ENCODE data around the gene HHIPL1.

HHIPL1 gene

DNA sequence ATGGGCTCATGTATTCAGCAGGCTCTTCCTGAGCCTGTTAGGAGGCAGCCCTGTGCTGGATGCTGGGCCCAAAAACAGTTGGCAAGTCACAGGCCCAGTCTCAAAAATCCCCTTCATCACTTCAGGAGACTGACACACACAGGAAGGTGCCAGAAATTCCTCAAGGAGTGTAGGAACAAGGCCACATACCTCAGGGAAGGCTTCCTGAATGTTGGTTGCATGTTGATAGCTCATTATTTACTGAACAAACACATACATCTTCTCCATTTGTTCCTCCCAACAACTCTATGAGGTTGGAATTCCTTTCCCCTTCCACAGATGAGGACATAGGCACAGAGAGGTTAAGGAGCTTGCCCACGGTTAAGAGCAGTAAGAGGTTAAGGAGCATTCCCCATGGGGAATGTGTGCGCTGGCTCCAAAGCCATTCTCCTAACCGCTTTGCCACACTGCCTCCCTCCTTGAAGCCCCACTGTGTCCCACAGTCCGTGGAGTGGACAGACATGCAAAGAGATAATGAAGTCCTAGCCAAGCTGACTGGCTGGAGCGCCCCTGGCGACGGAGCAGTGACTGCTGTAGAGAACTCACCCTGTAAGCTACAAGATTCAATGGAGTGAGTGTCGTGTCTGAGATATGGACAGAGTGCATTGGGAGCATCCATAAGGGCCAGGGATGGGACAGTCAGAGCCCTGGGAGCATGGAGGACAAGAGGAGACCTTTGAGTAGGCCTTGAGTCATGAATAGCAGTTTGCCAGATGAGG, 3.3 kb downstream of the HHIPL1 start:
- no peaks in the 10 kb centered on the region for H3K27me3 ChIP-seq (ENCODE audit: low read depth, low read length)
- no peak overlapping the region for H3K4me2 ChIP-seq (ENCODE audit: low read length)
- H3K9me3 ChIP-seq (ENCODE audit: insufficient read depth, low read length) = no peaks in the 10 kb centered on the region
- no peak overlapping the region for H3K4me3 ChIP-seq (ENCODE audit: low read length)
- H4K20me1 ChIP-seq (ENCODE audit: insufficient read depth, low read length) = no peaks in the 10 kb centered on the region
- H3K27ac ChIP-seq (ENCODE audit: low read length) = no peak overlapping the region
- TF ChIP-seq EZH2phosphoT487 (IDR thresholded peaks at IDR 0.05; ENCODE audit: low read depth) = no peak
- TF ChIP-seq, protein P1, sequence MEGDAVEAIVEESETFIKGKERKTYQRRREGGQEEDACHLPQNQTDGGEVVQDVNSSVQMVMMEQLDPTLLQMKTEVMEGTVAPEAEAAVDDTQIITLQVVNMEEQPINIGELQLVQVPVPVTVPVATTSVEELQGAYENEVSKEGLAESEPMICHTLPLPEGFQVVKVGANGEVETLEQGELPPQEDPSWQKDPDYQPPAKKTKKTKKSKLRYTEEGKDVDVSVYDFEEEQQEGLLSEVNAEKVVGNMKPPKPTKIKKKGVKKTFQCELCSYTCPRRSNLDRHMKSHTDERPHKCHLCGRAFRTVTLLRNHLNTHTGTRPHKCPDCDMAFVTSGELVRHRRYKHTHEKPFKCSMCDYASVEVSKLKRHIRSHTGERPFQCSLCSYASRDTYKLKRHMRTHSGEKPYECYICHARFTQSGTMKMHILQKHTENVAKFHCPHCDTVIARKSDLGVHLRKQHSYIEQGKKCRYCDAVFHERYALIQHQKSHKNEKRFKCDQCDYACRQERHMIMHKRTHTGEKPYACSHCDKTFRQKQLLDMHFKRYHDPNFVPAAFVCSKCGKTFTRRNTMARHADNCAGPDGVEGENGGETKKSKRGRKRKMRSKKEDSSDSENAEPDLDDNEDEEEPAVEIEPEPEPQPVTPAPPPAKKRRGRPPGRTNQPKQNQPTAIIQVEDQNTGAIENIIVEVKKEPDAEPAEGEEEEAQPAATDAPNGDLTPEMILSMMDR (IDR thresholded peaks at IDR 0.05; ENCODE audit: low read depth, low read length) = no peak
- H3K79me2 ChIP-seq (ENCODE audit: low read length) = no peaks in the 10 kb centered on the region
- H3K4me1 ChIP-seq (ENCODE audit: low read length) = peaks cover 9% of the 10 kb centered on the region
- no peak overlapping the region for H2AFZ ChIP-seq (ENCODE audit: low read depth, low read length)
- no peaks in the 10 kb centered on the region for H3K36me3 ChIP-seq (replicated peaks; ENCODE audit: low read depth, low read length)
- no peak overlapping the region for H3K9ac ChIP-seq (ENCODE audit: low read length)

DNA sequence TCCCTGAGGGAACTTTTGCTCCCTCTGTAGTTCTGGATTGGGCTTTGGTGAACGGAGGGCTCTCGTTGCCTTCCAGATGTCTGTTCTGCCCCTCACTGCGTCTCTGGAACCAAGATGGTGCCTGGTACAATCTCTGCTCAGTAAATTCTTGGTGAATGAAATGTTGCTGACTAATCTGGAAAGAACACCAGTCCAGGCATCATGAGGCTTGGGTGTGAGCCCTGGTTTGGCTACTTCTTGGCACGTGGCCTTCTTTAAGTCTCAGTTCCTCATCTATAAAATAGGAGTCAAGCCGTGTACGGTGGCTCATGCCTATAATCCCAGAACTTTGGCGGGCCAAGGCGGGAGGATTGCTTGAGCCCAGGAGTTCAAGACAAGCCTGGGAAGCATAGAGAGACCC, 4.3 kb downstream of the HHIPL1 start:
- no peak for TF ChIP-seq EZH2phosphoT487 (IDR thresholded peaks at IDR 0.05; ENCODE audit: low read depth)
- TF ChIP-seq, protein P1 (IDR thresholded peaks at IDR 0.05; ENCODE audit: low read depth, low read length) = no peak
- Histone ChIP-seq H3K9me3 (ENCODE audit: insufficient read depth, low read length) (no peaks in the 10 kb centered on the region), H3K4me1 (ENCODE audit: low read length) (peaks cover 12% of the 10 kb centered on the region), H3K4me3 (ENCODE audit: low read length) (no peak overlapping the region), H3K9ac (ENCODE audit: low read length) (no peak overlapping the region), H3K27ac (ENCODE audit: low read length) (0 out of 2 replicates have a peak overlapping the region, but pooled peaks have one; percentile 12), H3K4me2 (ENCODE audit: low read length) (peak overlapping the region; percentile 28; the same call in 1 of the 2 replicates), H2AFZ (ENCODE audit: low read depth, low read length) (no peak overlapping the region; the same call in 1 of the 2 replicates), H3K27me3 (ENCODE audit: low read depth, low read length) (no peaks in the 10 kb centered on the region), H3K79me2 (ENCODE audit: low read length) (no peaks in the 10 kb centered on the region), H3K36me3 (replicated peaks; ENCODE audit: low read depth, low read length) (no peaks in the 10 kb centered on the region), H4K20me1 (ENCODE audit: insufficient read depth, low read length) (no peaks in the 10 kb centered on the region)

DNA sequence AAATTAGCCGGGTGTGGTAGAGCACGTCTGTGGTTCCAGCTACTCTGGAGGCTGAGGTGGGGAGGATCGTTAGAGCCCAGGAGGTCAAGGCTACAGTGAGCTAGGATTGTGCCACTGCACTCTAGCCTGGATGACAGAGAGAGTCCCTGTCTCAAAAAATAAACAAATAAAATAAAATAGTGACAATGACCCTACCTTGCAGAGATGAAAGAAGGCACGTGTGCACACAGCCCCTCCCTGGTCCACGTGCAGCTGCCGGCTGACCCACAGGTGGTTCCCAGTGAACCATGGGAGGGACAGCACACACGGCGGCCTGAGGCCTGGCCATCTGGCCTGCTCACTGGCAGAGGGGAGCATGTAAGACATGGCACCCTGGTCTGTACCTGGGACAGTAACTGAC, 4.7 kb downstream of the HHIPL1 start:
- Histone ChIP-seq H3K9me3 (ENCODE audit: insufficient read depth, low read length) (no peaks in the 10 kb centered on the region), H3K27me3 (ENCODE audit: low read depth, low read length) (no peaks in the 10 kb centered on the region), H3K4me2 (ENCODE audit: low read length) (0 out of 2 replicates have a peak overlapping the region, but pooled peaks have one; percentile 28), H3K9ac (ENCODE audit: low read length) (no peak overlapping the region), H3K4me1 (ENCODE audit: low read length) (peaks cover 15% of the 10 kb centered on the region), H3K79me2 (ENCODE audit: low read length) (no peaks in the 10 kb centered on the region), H4K20me1 (ENCODE audit: insufficient read depth, low read length) (no peaks in the 10 kb centered on the region), H3K27ac (ENCODE audit: low read length) (no peak overlapping the region), H3K4me3 (ENCODE audit: low read length) (no peak overlapping the region), H3K36me3 (replicated peaks; ENCODE audit: low read depth, low read length) (no peaks in the 10 kb centered on the region), H2AFZ (ENCODE audit: low read depth, low read length) (no peak overlapping the region)
- TF ChIP-seq, protein P1 (IDR thresholded peaks at IDR 0.05; ENCODE audit: low read depth, low read length) = no peak
- no peak for TF ChIP-seq EZH2phosphoT487 (IDR thresholded peaks at IDR 0.05; ENCODE audit: low read depth)

DNA sequence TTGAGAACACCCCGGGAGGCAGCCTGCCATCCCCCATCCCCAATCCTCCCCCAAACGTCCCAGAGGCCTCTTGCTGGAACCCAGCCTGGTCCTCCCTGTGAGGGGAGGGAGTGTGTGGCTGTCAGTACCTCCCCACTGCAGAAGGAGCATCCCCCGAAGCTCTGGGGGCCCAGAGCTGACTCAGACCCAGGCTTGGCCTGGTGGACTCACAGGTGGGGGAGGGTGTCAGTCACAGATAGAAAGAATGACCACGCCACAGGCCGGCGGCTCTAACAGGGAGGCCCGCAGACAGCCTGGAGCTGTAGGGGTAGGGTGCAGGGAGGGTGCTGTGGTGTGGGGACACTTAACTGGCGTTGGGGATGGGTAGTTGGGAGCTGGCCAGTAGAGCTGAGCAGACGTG, 5.3 kb downstream of the HHIPL1 start:
- peaks cover 15% of the 10 kb centered on the region for H3K4me1 ChIP-seq (ENCODE audit: low read length)
- no peak overlapping the region for H3K4me3 ChIP-seq (ENCODE audit: low read length)
- no peak overlapping the region for H3K27ac ChIP-seq (ENCODE audit: low read length)
- H3K27me3 ChIP-seq (ENCODE audit: low read depth, low read length) = no peaks in the 10 kb centered on the region
- H3K4me2 ChIP-seq (ENCODE audit: low read length) = no peak overlapping the region
- no peak overlapping the region for H3K9ac ChIP-seq (ENCODE audit: low read length)
- TF ChIP-seq EZH2phosphoT487 (IDR thresholded peaks at IDR 0.05; ENCODE audit: low read depth) = no peak
- TF ChIP-seq, protein P1 (IDR thresholded peaks at IDR 0.05; ENCODE audit: low read depth, low read length) = no peak
- no peaks in the 10 kb centered on the region for H4K20me1 ChIP-seq (ENCODE audit: insufficient read depth, low read length)
- no peak overlapping the region for H2AFZ ChIP-seq (ENCODE audit: low read depth, low read length)
- no peaks in the 10 kb centered on the region for H3K36me3 ChIP-seq (replicated peaks; ENCODE audit: low read depth, low read length)
- H3K9me3 ChIP-seq (ENCODE audit: insufficient read depth, low read length) = no peaks in the 10 kb centered on the region
- H3K79me2 ChIP-seq (ENCODE audit: low read length) = no peaks in the 10 kb centered on the region

Measured in OCI-LY3 (cell line).